MG63 (cell line): Measurements from ENCODE around the gene OST4. TPM values are rescaled to one million over a fixed set of nuclear protein-coding genes. Genes with fewer than 3 reads are reported as not detected.
"Not testable (repeated sequence)": the region's sequence is repeated elsewhere in the genome, so short reads cannot be mapped to it uniquely, and the experiment has no call there.

Experiments used
- DNase-seq: peaks from one replicate; pipeline ENCODE4 v3.0.0-alpha.2; 2020
- H3K27me3 ChIP-seq: fragments of 250-450 bp; sonication (Bioruptor Pico); 2 replicates; pipeline ENCODE4 v1.5.1; 2020; ENCODE audit warnings: mild to moderate bottlenecking, moderate library complexity
- H3K36me3 ChIP-seq: fragments of 250-450 bp; sonication (Bioruptor Pico); 2 replicates; pipeline ENCODE4 v1.5.1; 2020; ENCODE audit warnings: mild to moderate bottlenecking, moderate library complexity
- H3K4me3 ChIP-seq: fragments of 250-450 bp; sonication (Bioruptor Pico); 2 replicates; pipeline ENCODE4 v1.5.1; 2020; ENCODE audit warnings: mild to moderate bottlenecking, moderate library complexity
- H3K9me3 ChIP-seq: fragments of 250-450 bp; sonication (Bioruptor Pico); 2 replicates; pipeline ENCODE4 v1.5.1; 2020; ENCODE audit warnings: mild to moderate bottlenecking, moderate library complexity
- total RNA-seq: library from RNA; depleted of rRNA; stranded (reverse); fragments of >200 nt; shearing (Covaris generic); gene quantifications from 2 replicates; pipeline ENCODE4 v1.2.3, GENCODE V29; 2014; ENCODE audit warnings: low replicate concordance

Gene OST4
- total RNA-seq, 1 experiment from 2014 or later, result 260 TPM

GRCh38 chr2:27084297-27085061, 13.0 kb upstream of the OST4 start:
- H3K27me3 ChIP-seq, result no peaks in the 10 kb centered on the region
- DNase-seq, result no peak
- H3K4me3 ChIP-seq, result no peak overlapping the region
- no peaks in the 10 kb centered on the region for H3K9me3 ChIP-seq
- peaks cover 24% of the 10 kb centered on the region for H3K36me3 ChIP-seq

GRCh38 chr2:27083410-27084296, 12.2 kb upstream of the OST4 start:
- DNase-seq, result no peak
- Histone ChIP-seq H3K9me3 (no peaks in the 10 kb centered on the region), H3K36me3 (peaks cover 24% of the 10 kb centered on the region), H3K4me3 (no peak overlapping the region), H3K27me3 (no peaks in the 10 kb centered on the region)

GRCh38 chr2:27082773-27083409, 11.4 kb upstream of the OST4 start:
- H3K36me3 ChIP-seq, result peaks cover 24% of the 10 kb centered on the region
- no peak overlapping the region for H3K4me3 ChIP-seq
- DNase-seq, result no peak
- H3K9me3 ChIP-seq, result no peaks in the 10 kb centered on the region
- no peaks in the 10 kb centered on the region for H3K27me3 ChIP-seq

GRCh38 chr2:27081984-27082772, 10.7 kb upstream of the OST4 start:
- no peaks in the 10 kb centered on the region for H3K9me3 ChIP-seq
- no peak overlapping the region for H3K4me3 ChIP-seq
- H3K36me3 ChIP-seq, result peaks cover 24% of the 10 kb centered on the region
- no peaks in the 10 kb centered on the region for H3K27me3 ChIP-seq
- DNase-seq, result no peak

- DNase-seq, result no peak
- no peaks in the 10 kb centered on the region for H3K9me3 ChIP-seq
- H3K36me3 ChIP-seq, result peaks cover 24% of the 10 kb centered on the region
- no peaks in the 10 kb centered on the region for H3K27me3 ChIP-seq
- peak overlapping the region; percentile 56 for H3K4me3 ChIP-seq
Measured at GRCh38 chr2:27080603-27080936, 9.1 kb upstream of the OST4 start.

GRCh38 chr2:27080140-27080469, 8.7 kb upstream of the OST4 start:
- DNase-seq, result peak; percentile 23
- H3K4me3 ChIP-seq, result peak overlapping the region; percentile 56
- H3K27me3 ChIP-seq, result no peaks in the 10 kb centered on the region
- no peaks in the 10 kb centered on the region for H3K9me3 ChIP-seq
- H3K36me3 ChIP-seq, result peaks cover 20% of the 10 kb centered on the region

GRCh38 chr2:27079233-27080139, 8.0 kb upstream of the OST4 start:
- Histone ChIP-seq H3K36me3 (peaks cover 17% of the 10 kb centered on the region), H3K9me3 (no peaks in the 10 kb centered on the region), H3K4me3 (peak overlapping the region; percentile 56), H3K27me3 (no peaks in the 10 kb centered on the region)
- no peak for DNase-seq

- Histone ChIP-seq H3K4me3 (peak within 1 kb of the TSS; percentile 56), H3K9me3 (no peaks in the 10 kb centered on the region), H3K36me3 (peaks cover 17% of the 10 kb centered on the region), H3K27me3 (no peaks in the 10 kb centered on the region)
- DNase-seq, result peak; percentile 90
Measured at GRCh38 chr2:27078267-27079194, 7.1 kb upstream of the OST4 start, which contains the start of gene EMILIN1. Gene EMILIN1, plus strand, starts transcription at chr2:27078615. Its CDS starts 451 bp downstream, at chr2:27079066.

- H3K9me3 ChIP-seq, result no peaks in the 10 kb centered on the region
- no peaks in the 10 kb centered on the region for H3K27me3 ChIP-seq
- DNase-seq, result no peak
- peaks cover 15% of the 10 kb centered on the region for H3K36me3 ChIP-seq
- H3K4me3 ChIP-seq, result no peak overlapping the region
Measured at GRCh38 chr2:27077231-27077630, 5.8 kb upstream of the OST4 start.

GRCh38 chr2:27076323-27076722, 4.9 kb upstream of the OST4 start:
- Histone ChIP-seq H3K4me3 (no peak overlapping the region), H3K27me3 (no peaks in the 10 kb centered on the region), H3K36me3 (peaks cover 8% of the 10 kb centered on the region), H3K9me3 (no peaks in the 10 kb centered on the region)
- DNase-seq, result no peak

- not testable (repeated sequence) for H3K9me3 ChIP-seq, H3K4me3 ChIP-seq, H3K27me3 ChIP-seq, DNase-seq, H3K36me3 ChIP-seq
Measured at GRCh38 chr2:27075566-27075871, 4.1 kb upstream of the OST4 start.

GRCh38 chr2:27074738-27075565, 3.5 kb upstream of the OST4 start:
- no peaks in the 10 kb centered on the region for H3K27me3 ChIP-seq
- no peak overlapping the region for H3K4me3 ChIP-seq
- peaks cover 8% of the 10 kb centered on the region for H3K36me3 ChIP-seq
- no peaks in the 10 kb centered on the region for H3K9me3 ChIP-seq
- no peak for DNase-seq

GRCh38 chr2:27073782-27074181, 2.3 kb upstream of the OST4 start:
- Histone ChIP-seq H3K4me3 (no peak overlapping the region), H3K36me3 (peaks cover 20% of the 10 kb centered on the region), H3K9me3 (no peaks in the 10 kb centered on the region), H3K27me3 (no peaks in the 10 kb centered on the region)
- no peak for DNase-seq

GRCh38 chr2:27072920-27073319, 1.5 kb upstream of the OST4 start:
- no peak for DNase-seq

More at GRCh38 chr2:27072920-27073319, 1.5 kb upstream of the OST4 start:
- Histone ChIP-seq H3K4me3 (no peak overlapping the region), H3K27me3 (no peaks in the 10 kb centered on the region), H3K9me3 (no peaks in the 10 kb centered on the region), H3K36me3 (peaks cover 26% of the 10 kb centered on the region)
